ENCODE data around the gene PTPRG. TPM values are rescaled to one million over a fixed set of nuclear protein-coding genes. Genes with fewer than 3 reads are reported as not detected.
A peak's percentile ranks its signal among the peaks of the same experiment; 100 is the strongest.

Gene PTPRG
- polyA plus RNA-seq, 1 donor (not counting 4 experiments of a cell fraction or from before 2014, with no cell fraction given), result 12.1 TPM

DNA sequence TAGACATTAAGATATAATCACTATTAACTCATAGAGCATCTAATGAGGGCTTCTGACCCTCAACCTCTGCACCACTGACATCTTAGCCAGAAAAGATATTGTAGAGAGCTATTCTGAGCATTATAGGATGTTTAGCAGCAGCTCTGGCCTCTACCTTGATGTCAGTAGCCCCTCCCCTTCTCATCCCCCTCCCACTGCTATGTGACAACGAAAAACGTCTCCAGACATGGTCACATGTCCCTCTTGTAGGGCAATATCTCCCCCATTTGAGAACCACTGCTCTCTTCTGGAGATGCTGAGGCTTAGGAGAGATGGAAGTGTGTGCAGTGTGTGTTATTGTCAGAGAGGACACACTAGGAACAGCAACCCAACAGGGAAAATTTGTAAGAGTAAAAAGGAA lies 569.7 kb downstream of the PTPRG start:
- no peaks in the 10 kb centered on the region for H3K9me3 ChIP-seq (ENCODE audit: control insufficient read depth, low read depth, low read length)
- H3K4me1 ChIP-seq (ENCODE audit: control insufficient read depth, extremely low read depth, insufficient read depth, low read length), result peaks cover 9% of the 10 kb centered on the region
- H2AFZ ChIP-seq (ENCODE audit: control insufficient read depth, low read length), result no peak overlapping the region
- FAIRE-seq (no peak), DNase-seq (ENCODE audit: low read depth, low spot score) (no peak)
- no peaks in the 10 kb centered on the region for H3K79me2 ChIP-seq (ENCODE audit: control insufficient read depth, insufficient read depth, low read length)
- H3K36me3 ChIP-seq (ENCODE audit: control insufficient read depth in 2 of 2, extremely low read depth in 1 of 2, insufficient read depth in 2 of 2, low read length in 2 of 2), result no peaks in the 10 kb centered on the region
- dilution Hi-C loops (cut with MboI; ENCODE audit: extremely low pct_ligation_motif_present, low sequenced_read_pairs), result no loop called here
- no peaks in the 10 kb centered on the region for H3K27me3 ChIP-seq (ENCODE audit: control insufficient read depth, extremely low read depth, insufficient read depth, low read length)
- TF ChIP-seq, protein P1, sequence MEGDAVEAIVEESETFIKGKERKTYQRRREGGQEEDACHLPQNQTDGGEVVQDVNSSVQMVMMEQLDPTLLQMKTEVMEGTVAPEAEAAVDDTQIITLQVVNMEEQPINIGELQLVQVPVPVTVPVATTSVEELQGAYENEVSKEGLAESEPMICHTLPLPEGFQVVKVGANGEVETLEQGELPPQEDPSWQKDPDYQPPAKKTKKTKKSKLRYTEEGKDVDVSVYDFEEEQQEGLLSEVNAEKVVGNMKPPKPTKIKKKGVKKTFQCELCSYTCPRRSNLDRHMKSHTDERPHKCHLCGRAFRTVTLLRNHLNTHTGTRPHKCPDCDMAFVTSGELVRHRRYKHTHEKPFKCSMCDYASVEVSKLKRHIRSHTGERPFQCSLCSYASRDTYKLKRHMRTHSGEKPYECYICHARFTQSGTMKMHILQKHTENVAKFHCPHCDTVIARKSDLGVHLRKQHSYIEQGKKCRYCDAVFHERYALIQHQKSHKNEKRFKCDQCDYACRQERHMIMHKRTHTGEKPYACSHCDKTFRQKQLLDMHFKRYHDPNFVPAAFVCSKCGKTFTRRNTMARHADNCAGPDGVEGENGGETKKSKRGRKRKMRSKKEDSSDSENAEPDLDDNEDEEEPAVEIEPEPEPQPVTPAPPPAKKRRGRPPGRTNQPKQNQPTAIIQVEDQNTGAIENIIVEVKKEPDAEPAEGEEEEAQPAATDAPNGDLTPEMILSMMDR (optimal IDR thresholded peaks at IDR 0.05 in 1 of 3, IDR thresholded peaks at IDR 0.05 in 1 of 3, conservative IDR thresholded peaks at IDR 0.05 in 1 of 3; ENCODE audit: extremely low read depth in 1 of 3, insufficient read depth in 2 of 3, low read length in 3 of 3), result no peak
- H3K27ac ChIP-seq (ENCODE audit: control insufficient read depth, insufficient read depth, low read length), result no peak overlapping the region
- no peak overlapping the region for H3K9ac ChIP-seq (ENCODE audit: control insufficient read depth, extremely low read depth, insufficient read depth, low read length)
- no peak overlapping the region for H3K4me2 ChIP-seq (ENCODE audit: control insufficient read depth, extremely low read depth, insufficient read depth, low read depth, low read length)
- no peak overlapping the region for H3K4me3 ChIP-seq (ENCODE audit: control insufficient read depth in 2 of 3, extremely low read depth in 1 of 3, insufficient read depth in 2 of 3, low read depth in 1 of 3, low read length in 3 of 3)
- no peaks in the 10 kb centered on the region for H3K9me1 ChIP-seq (ENCODE audit: control insufficient read depth, extremely low read depth, insufficient read depth, low read length)
- H4K20me1 ChIP-seq (ENCODE audit: control insufficient read depth, extremely low read depth, insufficient read depth, low read length), result no peaks in the 10 kb centered on the region

DNA sequence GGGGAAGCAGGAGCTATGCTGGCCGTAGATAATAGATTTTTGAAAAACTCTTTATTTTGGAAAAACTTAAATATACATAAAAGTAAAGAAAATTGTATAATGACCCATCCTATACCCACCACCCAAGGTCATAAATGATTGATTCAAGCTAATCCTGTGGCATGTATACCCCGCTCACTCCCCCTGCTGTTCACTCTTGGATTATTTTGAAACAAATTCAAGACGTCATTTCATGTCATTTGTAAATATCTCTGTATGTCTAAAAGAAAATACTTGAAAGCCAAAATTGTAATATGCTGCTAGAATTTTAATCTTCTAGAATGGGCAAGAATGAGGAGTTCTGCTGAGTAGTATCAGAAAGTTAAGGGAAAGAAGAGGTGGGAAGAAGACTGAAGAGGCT lies 570.2 kb downstream of the PTPRG start:
- peaks cover 9% of the 10 kb centered on the region for H3K4me1 ChIP-seq (ENCODE audit: control insufficient read depth, extremely low read depth, insufficient read depth, low read length)
- no peaks in the 10 kb centered on the region for H3K79me2 ChIP-seq (ENCODE audit: control insufficient read depth, insufficient read depth, low read length)
- H3K9me1 ChIP-seq (ENCODE audit: control insufficient read depth, extremely low read depth, insufficient read depth, low read length), result no peaks in the 10 kb centered on the region
- H3K36me3 ChIP-seq (ENCODE audit: control insufficient read depth in 2 of 2, extremely low read depth in 1 of 2, insufficient read depth in 2 of 2, low read length in 2 of 2), result no peaks in the 10 kb centered on the region
- H3K27ac ChIP-seq (ENCODE audit: control insufficient read depth, insufficient read depth, low read length), result no peak overlapping the region
- DNase-seq (ENCODE audit: low read depth, low spot score), result no peak
- H3K4me3 ChIP-seq (ENCODE audit: control insufficient read depth in 2 of 3, extremely low read depth in 1 of 3, insufficient read depth in 2 of 3, low read depth in 1 of 3, low read length in 3 of 3), result no peak overlapping the region
- FAIRE-seq, result no peak
- no peaks in the 10 kb centered on the region for H3K27me3 ChIP-seq (ENCODE audit: control insufficient read depth, extremely low read depth, insufficient read depth, low read length)
- H2AFZ ChIP-seq (ENCODE audit: control insufficient read depth, low read length), result no peak overlapping the region
- H4K20me1 ChIP-seq (ENCODE audit: control insufficient read depth, extremely low read depth, insufficient read depth, low read length), result no peaks in the 10 kb centered on the region
- dilution Hi-C loops (cut with MboI; ENCODE audit: extremely low pct_ligation_motif_present, low sequenced_read_pairs), result no loop called here
- no peak for TF ChIP-seq EZH2 (IDR thresholded peaks at IDR 0.05; ENCODE audit: low read length)
- TF ChIP-seq, protein P1 (optimal IDR thresholded peaks at IDR 0.05 in 1 of 3, IDR thresholded peaks at IDR 0.05 in 1 of 3, conservative IDR thresholded peaks at IDR 0.05 in 1 of 3; ENCODE audit: extremely low read depth in 1 of 3, insufficient read depth in 2 of 3, low read length in 3 of 3), result peak in 2 of 3 experiments; percentile 18 to 33
- no peak overlapping the region for H3K4me2 ChIP-seq (ENCODE audit: control insufficient read depth, extremely low read depth, insufficient read depth, low read depth, low read length)
- H3K9ac ChIP-seq (ENCODE audit: control insufficient read depth, extremely low read depth, insufficient read depth, low read length), result no peak overlapping the region
- no peaks in the 10 kb centered on the region for H3K9me3 ChIP-seq (ENCODE audit: control insufficient read depth, low read depth, low read length)

Measured in keratinocyte (primary cell).